Measurements from ENCODE around the gene SENP6. TPM values are rescaled to one million over a fixed set of nuclear protein-coding genes. Genes with fewer than 3 reads are reported as not detected.
A peak's percentile ranks its signal among the peaks of the same experiment; 100 is the strongest.

The SENP6 gene
- total RNA-seq, 2 donors from 2014 or later, result 95.3 to 103 TPM

GRCh38 chr6:75747152-75747992, 145.7 kb downstream of the SENP6 start:
- Mint-ChIP-seq H3K27ac (no peak overlapping the region), H3K4me1 (peaks cover 2% of the 10 kb centered on the region), H3K4me3 (no peak overlapping the region), H3K36me3 (ENCODE audit: low read depth) (no peaks in the 10 kb centered on the region), H3K27me3 (peaks cover 26% of the 10 kb centered on the region)
- DNase-seq (no peak), ATAC-seq (no peak)
- no peaks in the 10 kb centered on the region for H3K9me3 ChIP-seq (ENCODE audit: control insufficient read depth, low read length, poor library complexity, severe bottlenecking)

GRCh38 chr6:75748003-75748742, 146.5 kb downstream of the SENP6 start:
- H3K4me3 Mint-ChIP-seq, result peak overlapping the region; percentile 92
- H3K27ac Mint-ChIP-seq, result peak overlapping the region; percentile 16
- H3K27me3 Mint-ChIP-seq, result peaks cover 26% of the 10 kb centered on the region
- H3K36me3 Mint-ChIP-seq (ENCODE audit: low read depth), result no peaks in the 10 kb centered on the region
- no peak for DNase-seq
- H3K4me1 Mint-ChIP-seq, result peaks cover 2% of the 10 kb centered on the region
- no peaks in the 10 kb centered on the region for H3K9me3 ChIP-seq (ENCODE audit: control insufficient read depth, low read length, poor library complexity, severe bottlenecking)
- no peak for ATAC-seq

GRCh38 chr6:75748743-75749538, 147.3 kb downstream of the SENP6 start, which contains the start of gene MYO6:
Gene MYO6, plus strand, starts transcription at chr6:75749239. Its CDS starts 68,309 bp downstream, at chr6:75817548.
- H3K9me3 ChIP-seq (ENCODE audit: control insufficient read depth, low read length, poor library complexity, severe bottlenecking), result no peaks in the 10 kb centered on the region
- no peaks in the 10 kb centered on the region for H3K36me3 Mint-ChIP-seq (ENCODE audit: low read depth)
- DNase-seq (peak; percentile 24 to 36 (median 33)), ATAC-seq (peak; percentile 87)
- peak within 1 kb of the TSS; percentile 16 for H3K27ac Mint-ChIP-seq
- H3K4me1 Mint-ChIP-seq, result peaks cover 4% of the 10 kb centered on the region
- peaks cover 25% of the 10 kb centered on the region for H3K27me3 Mint-ChIP-seq
- peak within 1 kb of the TSS; percentile 92 for H3K4me3 Mint-ChIP-seq

GRCh38 chr6:75751443-75751842, 149.8 kb downstream of the SENP6 start:
- Mint-ChIP-seq H3K27me3 (peaks cover 14% of the 10 kb centered on the region), H3K36me3 (ENCODE audit: low read depth) (no peaks in the 10 kb centered on the region), H3K27ac (no peak overlapping the region), H3K4me3 (no peak overlapping the region), H3K4me1 (peaks cover 7% of the 10 kb centered on the region)
- H3K9me3 ChIP-seq (ENCODE audit: control insufficient read depth, low read length, poor library complexity, severe bottlenecking), result no peaks in the 10 kb centered on the region
- no peak for DNase-seq
- ATAC-seq, result no peak

- ATAC-seq (no peak), DNase-seq (no peak)
- no peaks in the 10 kb centered on the region for H3K9me3 ChIP-seq (ENCODE audit: control insufficient read depth, low read length, poor library complexity, severe bottlenecking)
- H3K36me3 Mint-ChIP-seq (ENCODE audit: low read depth), result no peaks in the 10 kb centered on the region
- H3K27me3 Mint-ChIP-seq, result peaks cover 11% of the 10 kb centered on the region
- no peak overlapping the region for H3K27ac Mint-ChIP-seq
- no peak overlapping the region for H3K4me3 Mint-ChIP-seq
- H3K4me1 Mint-ChIP-seq, result peaks cover 7% of the 10 kb centered on the region
These were observed 150.7 kb downstream of the SENP6 start for GRCh38 chr6:75752365-75752764.

GRCh38 chr6:75755704-75756103, 154.0 kb downstream of the SENP6 start:
- peaks cover 11% of the 10 kb centered on the region for H3K27me3 Mint-ChIP-seq
- H3K9me3 ChIP-seq (ENCODE audit: control insufficient read depth, low read length, poor library complexity, severe bottlenecking), result no peaks in the 10 kb centered on the region
- DNase-seq (no peak), ATAC-seq (no peak)
- H3K4me3 Mint-ChIP-seq, result no peak overlapping the region
- H3K36me3 Mint-ChIP-seq (ENCODE audit: low read depth), result no peaks in the 10 kb centered on the region
- peaks cover 13% of the 10 kb centered on the region for H3K4me1 Mint-ChIP-seq
- no peak overlapping the region for H3K27ac Mint-ChIP-seq

- ATAC-seq (no peak), DNase-seq (no peak)
- peaks cover 11% of the 10 kb centered on the region for H3K4me1 Mint-ChIP-seq
- no peak overlapping the region for H3K27ac Mint-ChIP-seq
- H3K9me3 ChIP-seq (ENCODE audit: control insufficient read depth, low read length, poor library complexity, severe bottlenecking), result no peaks in the 10 kb centered on the region
- H3K27me3 Mint-ChIP-seq, result peaks cover 11% of the 10 kb centered on the region
- H3K36me3 Mint-ChIP-seq (ENCODE audit: low read depth), result no peaks in the 10 kb centered on the region
- H3K4me3 Mint-ChIP-seq, result no peak overlapping the region
These were observed 155.6 kb downstream of the SENP6 start for GRCh38 chr6:75757295-75757694.

- no peak for ATAC-seq
- no peak overlapping the region for H3K27ac Mint-ChIP-seq
- peaks cover 11% of the 10 kb centered on the region for H3K4me1 Mint-ChIP-seq
- H3K36me3 Mint-ChIP-seq (ENCODE audit: low read depth), result no peaks in the 10 kb centered on the region
- H3K9me3 ChIP-seq (ENCODE audit: control insufficient read depth, low read length, poor library complexity, severe bottlenecking), result no peaks in the 10 kb centered on the region
- peaks cover 11% of the 10 kb centered on the region for H3K27me3 Mint-ChIP-seq
- H3K4me3 Mint-ChIP-seq, result no peak overlapping the region
- no peak for DNase-seq
These were observed 156.4 kb downstream of the SENP6 start for GRCh38 chr6:75758061-75758460.

- H3K36me3 Mint-ChIP-seq (ENCODE audit: low read depth), result no peaks in the 10 kb centered on the region
- H3K4me3 Mint-ChIP-seq, result no peak overlapping the region
These were observed 157.5 kb downstream of the SENP6 start for GRCh38 chr6:75759207-75759606.

GRCh38 chr6:75760320-75760719, 158.6 kb downstream of the SENP6 start:
- Mint-ChIP-seq H3K4me3 (no peak overlapping the region), H3K36me3 (ENCODE audit: low read depth) (no peaks in the 10 kb centered on the region), H3K4me1 (peaks cover 9% of the 10 kb centered on the region), H3K27ac (no peak overlapping the region), H3K27me3 (peaks cover 11% of the 10 kb centered on the region)
- no peak for ATAC-seq
- no peak for DNase-seq
- H3K9me3 ChIP-seq (ENCODE audit: control insufficient read depth, low read length, poor library complexity, severe bottlenecking), result no peaks in the 10 kb centered on the region

More at GRCh38 chr6:75759207-75759606, 157.5 kb downstream of the SENP6 start:
- Mint-ChIP-seq H3K4me1 (peaks cover 9% of the 10 kb centered on the region), H3K27ac (no peak overlapping the region), H3K27me3 (peaks cover 11% of the 10 kb centered on the region)
- H3K9me3 ChIP-seq (ENCODE audit: control insufficient read depth, low read length, poor library complexity, severe bottlenecking), result no peaks in the 10 kb centered on the region
- DNase-seq (no peak), ATAC-seq (no peak)

- H3K27me3 Mint-ChIP-seq, result peaks cover 11% of the 10 kb centered on the region
- H3K9me3 ChIP-seq (ENCODE audit: control insufficient read depth, low read length, poor library complexity, severe bottlenecking), result no peaks in the 10 kb centered on the region
- ATAC-seq (no peak), DNase-seq (no peak)
- no peak overlapping the region for H3K4me3 Mint-ChIP-seq
- H3K27ac Mint-ChIP-seq, result no peak overlapping the region
- peaks cover 6% of the 10 kb centered on the region for H3K4me1 Mint-ChIP-seq
- no peaks in the 10 kb centered on the region for H3K36me3 Mint-ChIP-seq (ENCODE audit: low read depth)
These were observed 159.8 kb downstream of the SENP6 start for GRCh38 chr6:75761489-75761888.

- H3K4me3 Mint-ChIP-seq, result no peak overlapping the region
These were observed 160.4 kb downstream of the SENP6 start for GRCh38 chr6:75762063-75762462.

GRCh38 chr6:75766387-75766786, 164.7 kb downstream of the SENP6 start:
- DNase-seq (no peak), ATAC-seq (no peak)
- H3K9me3 ChIP-seq (ENCODE audit: control insufficient read depth, low read length, poor library complexity, severe bottlenecking), result no peaks in the 10 kb centered on the region
- Mint-ChIP-seq H3K4me1 (no peaks in the 10 kb centered on the region), H3K27me3 (no peaks in the 10 kb centered on the region), H3K27ac (no peak overlapping the region), H3K4me3 (no peak overlapping the region), H3K36me3 (ENCODE audit: low read depth) (no peaks in the 10 kb centered on the region)

More at GRCh38 chr6:75762063-75762462, 160.4 kb downstream of the SENP6 start:
- H3K9me3 ChIP-seq (ENCODE audit: control insufficient read depth, low read length, poor library complexity, severe bottlenecking), result no peaks in the 10 kb centered on the region
- Mint-ChIP-seq H3K27ac (no peak overlapping the region), H3K27me3 (peaks cover 11% of the 10 kb centered on the region), H3K36me3 (ENCODE audit: low read depth) (no peaks in the 10 kb centered on the region), H3K4me1 (peaks cover 6% of the 10 kb centered on the region)
- ATAC-seq (no peak), DNase-seq (no peak)
